H1 (cell line): Measurements from ENCODE around the gene PDE4B. TPM values are rescaled to one million over a fixed set of nuclear protein-coding genes. Genes with fewer than 3 reads are reported as not detected.

ENCODE experiments used
- CTBP2 ChIP-seq: IDR thresholded peaks from 2 replicates; pipeline ENCODE4 v1.7.0; 2011; ENCODE audit warnings: borderline replicate concordance, mild to moderate bottlenecking, moderate library complexity, mixed read lengths, low read length; ENCODE audit not compliant: insufficient read depth, insufficient read length
- TAF1 ChIP-seq: IDR thresholded peaks from 2 replicates; pipeline ENCODE4 v1.6.1; 2011; ENCODE audit warnings: mild to moderate bottlenecking, low read depth, low read length
- TEAD4 ChIP-seq: IDR thresholded peaks from 2 replicates; pipeline ENCODE4 v1.6.1; 2012; ENCODE audit warnings: low read depth, low read length, inconsistent platforms, mixed read lengths
- USF2 ChIP-seq: IDR thresholded peaks from 2 replicates; pipeline ENCODE4 v1.6.1; 2011; ENCODE audit warnings: low read length, improper control_type of control experiment
- polyA plus RNA-seq, 7 experiments: library from polyadenylated mRNA; depleted of rRNA in 3 of 7; stranded (reverse) in 5 of 7; unstranded in 2 of 7; fragments of >200 nt in 5 of 7; fragments of 200-250 nt in 2 of 7; gene quantifications; 1 replicate in 5 of 7; 2 replicates in 1 of 7; 4 replicates in 1 of 7; pipeline versions ENCODE4 v1.2.1 to v1.2.3, GENCODE V29; 2011 to 2013; ENCODE audit warnings: missing spikeins in 2 of 7, mixed read lengths in 2 of 7
- total RNA-seq: library from RNA; stranded (reverse); fragmentation: NEBNext Ultra II Directional; extraction: Animal tissue kit (Norgen Biotek cat#: 25700); gene quantifications from 2 replicates; pipeline ENCODE4 v1.2.1, GENCODE V29; 2021

The PDE4B gene
- total and polyA plus RNA-seq, 2 of the 8 experiments (the other 6 are each of a cell fraction or from before 2014, with no cell fraction given), result 5.0 to 15.1 TPM

DNA sequence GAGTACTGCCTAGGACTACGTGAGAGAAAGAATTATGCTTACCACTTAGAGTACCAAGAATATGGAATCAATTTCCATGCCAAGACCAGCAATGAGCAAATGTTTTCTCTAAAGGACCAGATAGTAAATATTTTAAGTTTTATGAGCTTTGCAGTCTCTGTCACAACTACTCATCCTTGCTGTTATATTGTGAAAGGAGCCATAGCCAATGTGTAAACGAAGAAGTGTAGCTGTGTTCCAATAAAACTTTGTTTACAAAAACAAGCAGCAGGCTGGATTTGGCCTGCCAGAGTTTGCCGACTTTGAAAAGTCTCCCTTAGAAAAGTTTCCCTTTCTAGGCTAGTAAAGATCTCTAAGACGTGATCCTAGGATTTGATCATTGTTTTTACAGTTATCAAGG lies 128.8 kb downstream of the PDE4B start (continued):
- no peak for TF ChIP-seq USF2
- no peak for TF ChIP-seq CTBP2
- no peak for TF ChIP-seq TAF1
- TF ChIP-seq TEAD4, result no peak
- TF ChIP-seq, all 59 proteins: peak for 0
